Gastroesophageal sphincter (tissue), 3 donors: ENCODE results near the gene HNRNPR.

Experiments
- EP300 ChIP-seq: sonication (generic); formaldehyde crosslinking; IDR thresholded peaks from one replicate; pipeline ENCODE4 v1.6.1; 2017; ENCODE audit warnings: antibody characterized with exemption, mild to moderate bottlenecking
- POLR2AphosphoS5 ChIP-seq: sonication (generic); formaldehyde crosslinking; IDR thresholded peaks from one replicate; pipeline ENCODE4 v1.6.1; 2017; ENCODE audit warnings: antibody characterized with exemption
- TF ChIP-seq, protein P1 (sequence below), 4 experiments: fragments of 200-600 bp in 2 of 4; fragments of 450-650 bp in 2 of 4; sonication (generic) in 1 of 4; IDR thresholded peaks; one replicate each; pipeline ENCODE4 v1.5.1; 2017 to 2019; ENCODE audit warnings: antibody characterized with exemption in 4 of 4, mild to moderate bottlenecking in 2 of 4, moderate library complexity in 2 of 4

DNA sequence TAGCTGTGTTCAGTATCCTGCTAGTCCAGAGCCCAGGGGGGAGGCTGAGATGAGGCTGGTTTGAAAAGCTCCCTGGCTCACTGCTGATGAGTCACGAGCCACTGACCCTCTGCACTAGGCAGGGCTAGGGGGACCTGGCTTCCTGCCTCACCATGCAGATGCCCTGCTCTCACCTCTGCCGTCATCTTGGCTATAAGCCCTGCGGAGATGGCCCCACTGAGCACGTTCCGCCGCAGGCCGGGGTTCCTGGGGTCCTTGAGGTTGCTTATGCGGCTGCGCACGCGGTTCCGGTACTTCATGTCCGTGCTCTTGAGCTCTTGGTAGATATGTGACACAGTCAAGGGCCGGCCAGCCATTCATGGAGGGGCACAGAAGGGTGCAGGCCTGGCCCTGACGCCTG is 49.6 kb upstream of the HNRNPR start:
- TF ChIP-seq POLR2AphosphoS5 (no peak), EP300 (no peak)
- TF ChIP-seq, protein P1, sequence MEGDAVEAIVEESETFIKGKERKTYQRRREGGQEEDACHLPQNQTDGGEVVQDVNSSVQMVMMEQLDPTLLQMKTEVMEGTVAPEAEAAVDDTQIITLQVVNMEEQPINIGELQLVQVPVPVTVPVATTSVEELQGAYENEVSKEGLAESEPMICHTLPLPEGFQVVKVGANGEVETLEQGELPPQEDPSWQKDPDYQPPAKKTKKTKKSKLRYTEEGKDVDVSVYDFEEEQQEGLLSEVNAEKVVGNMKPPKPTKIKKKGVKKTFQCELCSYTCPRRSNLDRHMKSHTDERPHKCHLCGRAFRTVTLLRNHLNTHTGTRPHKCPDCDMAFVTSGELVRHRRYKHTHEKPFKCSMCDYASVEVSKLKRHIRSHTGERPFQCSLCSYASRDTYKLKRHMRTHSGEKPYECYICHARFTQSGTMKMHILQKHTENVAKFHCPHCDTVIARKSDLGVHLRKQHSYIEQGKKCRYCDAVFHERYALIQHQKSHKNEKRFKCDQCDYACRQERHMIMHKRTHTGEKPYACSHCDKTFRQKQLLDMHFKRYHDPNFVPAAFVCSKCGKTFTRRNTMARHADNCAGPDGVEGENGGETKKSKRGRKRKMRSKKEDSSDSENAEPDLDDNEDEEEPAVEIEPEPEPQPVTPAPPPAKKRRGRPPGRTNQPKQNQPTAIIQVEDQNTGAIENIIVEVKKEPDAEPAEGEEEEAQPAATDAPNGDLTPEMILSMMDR (IDR thresholded peaks at IDR 0.05): no peak
